ENCODE data around the gene EDN3.
"Not testable (repeated sequence)": the region's sequence is repeated elsewhere in the genome, so short reads cannot be mapped to it uniquely, and the experiment has no call there.

Gene EDN3

GRCh38 chr20:59335377-59335776 is 35.0 kb downstream of the EDN3 start:
- Mint-ChIP-seq H3K9me3 (no peaks in the 10 kb centered on the region), H3K27ac (no peak overlapping the region), H3K27me3 (peaks cover 15% of the 10 kb centered on the region), H3K36me3 (no peaks in the 10 kb centered on the region), H3K4me3 (no peak overlapping the region), H3K4me1 (peaks cover 2% of the 10 kb centered on the region)
- DNase-seq (ENCODE audit: low spot score in 2 of 2) (no peak), ATAC-seq (ENCODE audit: low read depth) (no peak)

GRCh38 chr20:59336540-59336939 is 36.1 kb downstream of the EDN3 start:
- Mint-ChIP-seq H3K4me3 (no peak overlapping the region), H3K27ac (no peak overlapping the region), H3K36me3 (no peaks in the 10 kb centered on the region)

GRCh38 chr20:59338444-59338843 is 38.0 kb downstream of the EDN3 start:
- H3K27ac Mint-ChIP-seq; H3K9me3 Mint-ChIP-seq; H3K4me3 Mint-ChIP-seq; H3K27me3 Mint-ChIP-seq; H3K4me1 Mint-ChIP-seq; H3K36me3 Mint-ChIP-seq; DNase-seq (ENCODE audit: low spot score in 2 of 2): not testable (repeated sequence)
- peak; percentile 44 for ATAC-seq (ENCODE audit: low read depth)

More at GRCh38 chr20:59336540-59336939, 36.1 kb downstream of the EDN3 start:
- Mint-ChIP-seq H3K27me3 (peaks cover 9% of the 10 kb centered on the region), H3K9me3 (no peaks in the 10 kb centered on the region), H3K4me1 (peaks cover 2% of the 10 kb centered on the region)
- DNase-seq (ENCODE audit: low spot score in 2 of 2) (no peak), ATAC-seq (ENCODE audit: low read depth) (no peak)

DNA sequence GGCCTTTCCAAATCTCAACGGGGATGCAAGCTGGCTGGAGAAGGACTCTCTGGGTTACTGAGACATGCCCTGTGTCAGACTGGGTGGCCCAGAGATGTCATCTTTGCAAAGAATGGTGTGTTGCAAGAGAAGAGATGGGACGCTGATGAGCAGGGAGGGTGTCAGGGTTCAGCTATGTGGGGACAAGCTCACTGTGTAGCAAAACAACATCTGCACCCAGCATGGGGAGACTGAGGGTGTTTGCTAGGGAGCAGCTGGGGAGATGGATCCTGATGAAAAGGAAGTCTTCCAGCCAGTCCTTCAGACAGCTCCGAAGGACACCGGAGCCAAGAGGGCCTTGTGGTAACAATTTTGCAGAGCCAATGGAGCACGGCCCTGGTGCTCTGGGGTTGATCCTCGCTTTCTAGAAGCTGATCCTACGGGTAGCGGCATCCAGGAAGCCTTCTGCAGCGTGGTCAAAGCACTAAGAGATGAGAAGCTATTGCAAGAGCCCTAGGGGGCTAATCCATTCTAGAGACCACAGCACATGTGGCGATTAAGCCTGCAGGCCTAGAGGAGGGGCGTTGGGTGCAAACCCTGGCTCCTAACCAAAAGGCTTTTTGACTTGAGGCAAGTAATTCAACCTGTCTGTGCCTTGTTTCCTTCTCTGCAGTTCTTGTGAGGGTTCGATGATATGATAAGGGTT is 39.9 kb downstream of the EDN3 start:
- Mint-ChIP-seq H3K4me3 (no peak overlapping the region), H3K27ac (no peak overlapping the region), H3K27me3 (peaks cover 2% of the 10 kb centered on the region), H3K4me1 (peaks cover 2% of the 10 kb centered on the region), H3K9me3 (peaks cover 5% of the 10 kb centered on the region), H3K36me3 (peaks cover 2% of the 10 kb centered on the region)
- ATAC-seq (ENCODE audit: low read depth) (no peak), DNase-seq (ENCODE audit: low spot score in 2 of 2) (no peak)

GRCh38 chr20:59341285-59342022 is 41.0 kb downstream of the EDN3 start:
- H3K9me3 Mint-ChIP-seq; DNase-seq (ENCODE audit: low spot score in 2 of 2); H3K27me3 Mint-ChIP-seq; H3K4me3 Mint-ChIP-seq; H3K36me3 Mint-ChIP-seq; H3K27ac Mint-ChIP-seq; H3K4me1 Mint-ChIP-seq: not testable (repeated sequence)
- ATAC-seq (ENCODE audit: low read depth), result peak; percentile 80

- Mint-ChIP-seq H3K9me3 (peaks cover 5% of the 10 kb centered on the region), H3K27me3 (peaks cover 2% of the 10 kb centered on the region), H3K27ac (no peak overlapping the region), H3K36me3 (peaks cover 2% of the 10 kb centered on the region), H3K4me1 (peaks cover 2% of the 10 kb centered on the region), H3K4me3 (no peak overlapping the region)
- ATAC-seq (ENCODE audit: low read depth) (peak; percentile 22), DNase-seq (ENCODE audit: low spot score in 2 of 2) (no peak)
Measured at GRCh38 chr20:59342023-59342957, 41.9 kb downstream of the EDN3 start.

DNA sequence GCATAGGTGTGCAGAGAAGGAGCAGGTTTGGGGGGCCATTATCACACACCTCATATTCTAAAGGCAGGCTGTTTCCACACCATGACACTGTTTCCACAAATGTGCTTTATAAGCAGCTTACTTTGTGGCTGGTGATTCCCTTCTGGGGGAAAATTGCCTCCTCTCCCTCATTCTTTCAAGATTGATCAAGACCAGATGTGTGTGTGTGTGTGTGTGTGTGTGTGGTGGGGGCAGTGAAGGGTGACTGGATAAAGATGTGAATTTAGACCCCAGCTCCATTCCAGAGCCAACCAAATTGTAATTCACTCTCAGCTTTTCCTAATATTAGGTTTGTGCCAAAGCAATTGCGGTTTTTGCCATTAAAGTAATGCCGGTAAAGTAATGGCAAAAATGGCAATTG is 45.6 kb downstream of the EDN3 start:
- Mint-ChIP-seq H3K27ac (no peak overlapping the region), H3K36me3 (peaks cover 2% of the 10 kb centered on the region), H3K4me1 (no peaks in the 10 kb centered on the region), H3K4me3 (no peak overlapping the region), H3K27me3 (peaks cover 2% of the 10 kb centered on the region), H3K9me3 (peaks cover 5% of the 10 kb centered on the region)
- ATAC-seq (ENCODE audit: low read depth), result no peak
- no peak for DNase-seq (ENCODE audit: low spot score in 2 of 2)

DNA sequence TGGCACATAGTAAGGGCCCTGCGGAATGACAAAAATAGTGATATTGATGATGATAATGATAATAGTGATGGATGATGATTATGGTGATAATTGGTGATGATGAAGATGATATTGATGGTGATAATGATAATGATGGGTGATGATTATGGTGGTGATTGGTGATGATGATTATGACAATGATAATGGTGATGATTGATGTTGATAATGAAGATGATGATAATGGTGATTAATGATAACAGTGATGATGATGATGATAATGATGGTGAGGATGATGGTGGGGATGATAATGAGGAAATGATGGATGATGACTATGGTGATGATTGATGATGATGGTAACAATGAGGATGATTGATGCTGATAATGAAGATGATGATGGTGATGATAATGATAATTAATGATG is 48.9 kb downstream of the EDN3 start:
- DNase-seq (ENCODE audit: low spot score in 2 of 2) (no peak), ATAC-seq (ENCODE audit: low read depth) (no peak)
- H3K36me3 Mint-ChIP-seq, result no peaks in the 10 kb centered on the region
- H3K27me3 Mint-ChIP-seq, result peaks cover 2% of the 10 kb centered on the region
- no peak overlapping the region for H3K4me3 Mint-ChIP-seq
- H3K9me3 Mint-ChIP-seq, result peaks cover 1% of the 10 kb centered on the region
- no peak overlapping the region for H3K27ac Mint-ChIP-seq
- no peaks in the 10 kb centered on the region for H3K4me1 Mint-ChIP-seq

GRCh38 chr20:59350330-59351156 is 50.1 kb downstream of the EDN3 start:
- Mint-ChIP-seq H3K9me3 (no peaks in the 10 kb centered on the region), H3K27ac (no peak overlapping the region), H3K36me3 (no peaks in the 10 kb centered on the region), H3K27me3 (peaks cover 2% of the 10 kb centered on the region), H3K4me1 (no peaks in the 10 kb centered on the region), H3K4me3 (no peak overlapping the region)
- ATAC-seq (ENCODE audit: low read depth), result no peak
- DNase-seq (ENCODE audit: low spot score in 2 of 2), result no peak

DNA sequence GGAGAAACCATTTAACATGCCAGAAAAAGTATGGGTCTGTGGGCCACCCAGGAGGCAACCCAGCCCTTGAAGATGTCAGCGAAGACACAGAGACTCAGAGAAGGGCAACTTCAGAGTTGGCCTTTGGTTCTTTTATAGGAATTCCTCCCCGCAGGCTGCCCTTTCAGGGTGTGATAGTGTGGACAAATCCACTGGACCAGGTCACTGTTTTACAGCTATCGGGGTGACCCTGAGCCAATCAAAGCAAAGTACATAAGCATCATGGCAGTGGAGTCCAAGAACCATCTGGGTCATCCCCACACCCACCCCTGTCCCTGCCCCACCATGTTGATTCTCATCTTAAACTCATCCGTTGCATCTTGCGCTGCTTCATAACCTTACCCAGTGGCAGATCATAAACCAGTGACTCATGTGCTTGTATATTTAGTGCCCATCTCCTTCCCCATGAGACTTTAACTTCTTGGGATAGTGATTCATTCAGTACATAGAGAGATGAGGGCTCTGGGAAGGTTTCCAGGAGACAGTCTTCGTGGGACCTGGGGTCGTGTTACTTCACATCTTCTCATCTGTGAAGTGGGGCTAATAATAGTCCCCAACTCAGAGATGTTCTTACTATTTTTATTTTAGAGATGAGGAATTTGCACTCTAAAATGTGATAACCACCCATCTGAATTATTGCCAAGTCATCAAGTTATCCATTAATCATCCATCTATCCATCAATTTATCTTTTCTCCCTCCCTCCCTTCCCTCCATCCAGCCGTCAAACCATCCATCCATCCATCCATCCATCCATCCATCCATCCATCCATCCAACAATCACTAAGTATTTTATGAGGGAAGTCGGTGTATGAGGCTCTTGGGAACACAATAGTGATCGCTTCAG is 51.0 kb downstream of the EDN3 start:
- Mint-ChIP-seq H3K27ac (no peak overlapping the region), H3K4me3 (no peak overlapping the region), H3K27me3 (peaks cover 4% of the 10 kb centered on the region), H3K9me3 (peaks cover 1% of the 10 kb centered on the region), H3K4me1 (no peaks in the 10 kb centered on the region), H3K36me3 (no peaks in the 10 kb centered on the region)
- DNase-seq (ENCODE audit: low spot score in 2 of 2) (no peak), ATAC-seq (ENCODE audit: low read depth) (no peak)

DNA sequence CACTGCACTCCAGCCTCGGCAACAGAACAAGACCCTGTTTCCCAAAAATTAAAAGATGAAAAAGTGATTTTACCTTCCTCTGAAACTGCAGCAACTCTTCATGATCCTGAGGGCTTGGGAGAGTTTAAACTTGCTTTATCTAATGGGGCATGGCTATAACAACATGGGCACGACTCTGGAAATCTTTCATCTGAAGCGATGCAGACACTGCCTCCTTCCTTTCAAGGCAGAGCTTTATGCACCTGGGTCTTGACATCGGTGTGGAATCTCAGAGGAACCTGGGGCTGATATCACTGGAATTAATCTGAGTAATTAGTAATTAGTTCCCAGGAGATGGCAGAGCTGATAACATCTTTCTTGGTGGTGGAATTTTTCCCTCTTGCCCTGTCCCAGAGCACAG is 52.1 kb downstream of the EDN3 start:
- peaks cover 1% of the 10 kb centered on the region for H3K9me3 Mint-ChIP-seq
- no peaks in the 10 kb centered on the region for H3K4me1 Mint-ChIP-seq
- H3K27me3 Mint-ChIP-seq, result peaks cover 2% of the 10 kb centered on the region
- H3K36me3 Mint-ChIP-seq, result no peaks in the 10 kb centered on the region
- H3K4me3 Mint-ChIP-seq, result no peak overlapping the region
- ATAC-seq (ENCODE audit: low read depth), result no peak
- DNase-seq (ENCODE audit: low spot score in 2 of 2), result no peak
- no peak overlapping the region for H3K27ac Mint-ChIP-seq

DNA sequence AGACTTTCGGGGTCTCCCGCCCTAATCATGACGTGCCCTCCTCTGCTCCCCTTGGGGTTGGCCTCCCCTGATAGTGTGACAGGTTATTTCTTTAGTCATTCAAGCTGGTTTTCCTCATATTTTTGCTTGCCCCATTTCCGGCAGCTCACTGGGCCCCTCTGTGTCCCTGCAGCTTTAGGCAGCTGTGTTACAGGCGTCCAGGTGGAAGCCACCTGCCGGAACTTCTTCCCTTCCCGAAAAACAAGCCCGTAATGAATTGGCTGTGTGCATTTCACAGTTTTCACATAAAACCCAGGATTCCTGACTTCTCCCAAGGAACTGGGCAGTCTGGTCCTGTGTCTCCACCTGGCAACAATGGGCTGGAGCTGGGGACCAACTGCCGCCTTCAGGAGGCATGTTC is 52.6 kb downstream of the EDN3 start:
- no peak for DNase-seq (ENCODE audit: low spot score in 2 of 2)
- Mint-ChIP-seq H3K36me3 (no peaks in the 10 kb centered on the region), H3K9me3 (peaks cover 1% of the 10 kb centered on the region), H3K27me3 (peaks cover 2% of the 10 kb centered on the region), H3K4me1 (no peaks in the 10 kb centered on the region), H3K27ac (no peak overlapping the region), H3K4me3 (no peak overlapping the region)
- ATAC-seq (ENCODE audit: low read depth), result no peak

GRCh38 chr20:59354460-59354859 is 54.0 kb downstream of the EDN3 start:
- Mint-ChIP-seq H3K36me3 (no peaks in the 10 kb centered on the region), H3K4me1 (peaks cover 3% of the 10 kb centered on the region), H3K9me3 (peaks cover 1% of the 10 kb centered on the region), H3K4me3 (no peak overlapping the region), H3K27me3 (peaks cover 2% of the 10 kb centered on the region), H3K27ac (no peak overlapping the region)
- no peak for DNase-seq (ENCODE audit: low spot score in 2 of 2)
- no peak for ATAC-seq (ENCODE audit: low read depth)
